Activated gamma-delta T cell (primary cell): ENCODE results near the gene NFE2L1.
"Not testable (repeated sequence)": the region's sequence is repeated elsewhere in the genome, so short reads cannot be mapped to it uniquely, and the experiment has no call there.

Experiments used
- DNase-seq: peaks from one replicate; lab custom pipeline; 2025; lab: John Stamatoyannopoulos, UW

Gene NFE2L1

DNA sequence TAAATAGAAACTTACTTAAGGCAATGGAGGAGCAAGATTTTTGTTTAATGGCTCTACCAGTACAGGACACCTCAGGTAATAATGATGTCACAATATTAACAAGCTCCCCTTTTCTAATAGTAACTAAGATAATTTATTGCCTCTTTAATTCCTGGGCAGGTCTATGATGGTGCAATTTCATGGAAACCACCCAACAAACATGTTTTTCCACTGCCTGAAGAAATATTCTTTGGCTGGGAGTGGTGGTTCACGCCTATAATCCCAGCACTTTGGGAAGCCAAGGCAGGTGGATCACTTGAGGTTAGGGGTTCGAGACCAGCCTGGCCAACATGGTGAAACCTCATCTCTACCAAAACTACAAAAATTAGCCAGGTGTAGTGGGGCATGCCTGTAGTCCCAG, 19.6 kb downstream of the NFE2L1 start:
- DNase-seq, result not testable (repeated sequence)

DNA sequence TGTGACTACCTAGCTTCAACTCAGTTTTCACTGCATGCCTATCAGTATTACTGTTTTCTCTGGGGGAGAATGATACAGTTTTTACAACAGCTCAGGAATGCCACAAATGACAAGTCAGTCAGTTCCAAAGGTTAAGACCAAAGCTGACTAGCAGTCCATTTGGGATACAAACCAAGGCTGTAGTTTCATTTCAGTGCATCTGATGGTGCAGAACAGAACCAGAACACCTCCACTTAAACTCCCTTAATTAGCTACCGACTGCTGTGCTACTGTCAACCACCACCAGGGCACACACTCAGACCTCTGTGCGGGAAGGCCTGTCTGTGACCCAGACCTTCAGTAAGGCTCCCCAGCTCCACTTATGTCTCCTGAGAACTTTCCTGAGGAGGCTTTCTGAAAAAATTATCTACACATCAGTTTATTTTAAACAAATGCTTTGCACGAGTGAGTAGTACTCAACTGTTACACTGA, 20.4 kb downstream of the NFE2L1 start:
- DNase-seq, result no peak

DNA sequence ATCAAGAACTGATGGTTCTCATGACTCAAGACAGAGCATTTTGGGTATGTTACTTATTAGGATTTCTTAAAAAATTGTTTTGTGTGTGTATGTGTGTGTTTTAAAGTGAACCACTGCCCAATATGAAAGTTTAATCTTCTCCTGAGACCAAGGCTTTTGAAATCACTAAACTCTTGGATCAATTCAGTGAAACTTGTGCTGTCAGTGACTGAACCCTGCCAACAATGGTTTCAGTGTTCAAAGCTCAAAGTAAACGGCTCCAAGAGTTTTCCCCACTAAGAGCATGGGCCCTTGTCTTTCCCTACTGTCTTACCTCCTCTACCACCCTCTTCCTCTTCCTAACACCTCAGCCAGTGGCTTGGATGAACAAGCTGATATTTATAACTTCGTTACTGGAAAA, 22.0 kb downstream of the NFE2L1 start:
- no peak for DNase-seq

DNA sequence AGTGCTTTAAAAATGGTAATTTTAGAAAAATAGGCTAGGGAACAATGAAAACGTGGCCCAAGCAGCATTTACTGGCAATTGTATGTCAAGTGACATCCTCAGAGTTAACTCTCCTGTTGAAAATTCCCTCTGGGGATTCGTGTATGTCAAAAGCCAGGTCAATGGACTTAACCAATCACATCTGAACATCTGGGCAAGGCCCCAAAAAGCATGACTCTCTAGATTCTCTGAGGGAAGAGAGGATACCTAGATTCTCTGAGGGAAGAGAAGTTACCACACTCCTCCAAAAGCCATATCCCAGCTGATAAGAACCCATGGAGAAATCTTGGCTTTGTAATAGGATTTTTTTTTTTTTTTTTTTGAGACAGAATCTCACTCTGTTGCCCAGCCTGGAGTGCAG, 23.5 kb downstream of the NFE2L1 start:
- DNase-seq, result no peak

DNA sequence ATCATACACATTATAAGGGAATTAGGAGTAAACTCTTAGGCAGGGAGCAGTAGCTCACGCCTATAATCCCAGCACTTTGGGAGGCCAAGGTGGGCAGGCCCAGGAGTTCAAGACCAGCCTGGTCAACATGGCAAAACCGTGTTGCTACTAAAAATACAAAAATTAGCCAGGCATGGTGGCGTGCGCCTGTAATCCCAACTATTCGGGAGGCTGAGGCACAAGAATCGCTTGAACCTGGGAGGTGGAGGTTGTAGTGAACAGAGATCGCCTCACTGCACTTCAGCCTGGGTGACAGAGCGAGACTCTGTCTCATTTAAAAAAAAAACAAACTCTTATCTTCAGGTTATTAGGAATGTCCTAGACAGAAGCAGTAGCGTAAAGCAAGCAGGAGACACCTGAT, 24.7 kb downstream of the NFE2L1 start:
- not testable (repeated sequence) for DNase-seq

DNA sequence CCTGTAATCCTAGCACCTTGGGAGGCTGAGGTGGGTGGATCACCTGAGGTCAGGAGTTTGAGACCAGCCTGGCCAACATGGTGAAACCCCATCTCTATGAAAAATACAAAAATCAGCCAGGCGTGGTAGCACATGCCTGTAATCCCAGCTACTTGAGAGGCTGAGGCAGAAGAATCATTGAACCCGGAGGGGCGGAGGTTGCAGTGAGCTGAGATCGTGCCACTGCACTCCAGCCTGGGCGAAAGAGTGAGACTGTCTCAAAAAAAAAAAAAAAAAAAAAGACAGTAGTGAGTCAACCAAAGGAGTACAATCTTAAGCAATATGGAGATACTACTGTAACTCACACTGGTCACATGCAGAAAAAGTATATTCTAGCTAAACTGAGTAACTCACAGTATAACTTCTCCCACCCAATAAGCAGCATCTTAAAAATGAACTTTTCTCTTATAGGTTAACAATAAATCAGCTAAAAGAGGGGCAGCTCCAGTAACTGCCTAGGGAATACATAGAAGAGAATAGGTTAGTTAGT, 25.5 kb downstream of the NFE2L1 start:
- not testable (repeated sequence) for DNase-seq

DNA sequence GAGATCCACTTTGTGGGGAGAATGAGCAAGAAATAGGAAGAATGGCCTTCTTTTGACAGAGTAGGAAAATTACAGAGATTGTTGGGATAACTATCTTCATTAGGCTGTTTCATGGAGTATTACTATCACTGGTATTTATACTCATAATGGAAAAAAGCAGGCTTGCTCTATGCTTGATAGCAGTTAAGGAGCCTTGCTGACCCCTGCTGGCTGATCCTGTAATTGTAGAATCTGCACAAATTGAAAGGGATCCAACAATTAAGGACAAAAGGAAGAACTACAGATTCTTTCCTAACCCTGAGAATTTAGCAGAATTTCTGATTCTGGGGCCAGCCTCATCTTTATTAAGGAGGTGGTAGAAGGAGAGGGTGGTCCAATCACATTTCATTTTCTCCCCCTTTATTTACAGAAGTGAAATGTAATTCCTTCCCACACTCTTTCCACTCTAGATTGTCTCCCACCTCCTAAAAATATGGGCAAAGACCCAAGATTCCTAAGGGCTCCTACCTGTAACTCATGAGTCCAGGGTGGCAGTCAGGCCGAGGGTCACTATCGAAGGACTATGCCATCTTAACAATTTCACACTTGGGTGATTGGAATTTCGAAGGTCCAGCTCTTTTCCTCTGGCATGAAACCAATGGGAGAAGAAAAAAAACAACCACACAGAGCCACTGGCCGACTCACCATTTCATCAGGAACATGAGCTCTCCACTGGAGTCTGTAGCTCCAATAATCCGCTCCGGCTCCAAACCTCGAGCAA, 26.3 kb downstream of the NFE2L1 start:
- DNase-seq, result no peak

DNA sequence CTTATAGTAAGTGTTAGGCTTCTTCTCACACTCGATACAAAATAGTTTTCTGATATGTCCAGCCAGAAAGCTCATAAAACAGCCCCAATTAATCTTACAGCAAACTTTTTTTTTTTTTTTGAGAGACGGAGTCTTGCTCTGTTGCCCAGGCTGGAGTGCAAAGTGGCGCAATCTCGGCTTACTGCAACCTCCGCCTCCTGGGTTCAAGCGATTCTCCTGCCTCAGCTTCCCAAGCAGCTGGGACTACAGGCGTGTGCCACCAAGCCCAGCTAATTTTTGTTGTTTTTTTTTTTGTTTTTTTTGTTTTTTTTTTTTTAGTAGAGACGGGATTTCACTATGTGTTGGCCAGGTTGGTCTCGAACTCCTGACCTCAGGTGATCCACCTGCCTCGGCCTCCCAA, 29.0 kb downstream of the NFE2L1 start:
- not testable (repeated sequence) for DNase-seq

DNA sequence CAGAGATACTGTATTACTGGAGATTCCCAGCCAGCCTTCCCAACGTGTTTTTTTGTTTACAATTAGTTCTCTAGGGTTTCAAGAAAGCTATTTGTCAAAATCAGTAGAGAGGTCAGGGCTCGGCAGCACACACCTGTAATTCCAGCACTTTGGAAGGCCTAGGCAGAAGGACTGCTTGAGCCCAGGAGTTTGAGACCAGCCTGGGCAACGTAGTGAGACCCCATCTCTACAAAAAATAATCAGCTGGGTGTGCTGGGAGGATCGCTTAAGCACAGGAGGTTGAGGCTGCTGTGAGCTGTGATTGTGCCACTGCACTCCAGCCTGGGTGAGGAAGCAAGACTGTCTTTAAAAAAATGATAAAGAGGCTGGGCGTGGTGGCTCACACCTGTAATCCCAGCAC, 33.7 kb downstream of the NFE2L1 start:
- DNase-seq, result no peak

DNA sequence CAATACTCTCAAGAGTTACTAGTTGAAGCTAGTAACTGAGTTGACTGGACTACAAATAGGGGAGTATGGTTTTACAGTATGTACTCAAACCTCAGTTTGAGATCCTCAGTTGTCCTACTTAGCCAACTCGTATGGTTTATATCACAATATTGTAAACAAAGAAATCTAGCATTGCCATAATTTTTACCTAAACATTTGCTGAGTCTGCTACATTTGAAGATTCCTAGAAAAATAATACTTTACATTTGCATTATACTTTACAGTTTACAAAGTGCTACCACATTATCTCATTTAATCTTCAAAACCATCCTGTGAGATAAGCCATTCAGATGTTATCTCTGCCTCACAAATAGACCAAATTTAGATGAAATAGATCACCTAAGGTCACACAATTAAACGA, 36.8 kb downstream of the NFE2L1 start:
- no peak for DNase-seq

DNA sequence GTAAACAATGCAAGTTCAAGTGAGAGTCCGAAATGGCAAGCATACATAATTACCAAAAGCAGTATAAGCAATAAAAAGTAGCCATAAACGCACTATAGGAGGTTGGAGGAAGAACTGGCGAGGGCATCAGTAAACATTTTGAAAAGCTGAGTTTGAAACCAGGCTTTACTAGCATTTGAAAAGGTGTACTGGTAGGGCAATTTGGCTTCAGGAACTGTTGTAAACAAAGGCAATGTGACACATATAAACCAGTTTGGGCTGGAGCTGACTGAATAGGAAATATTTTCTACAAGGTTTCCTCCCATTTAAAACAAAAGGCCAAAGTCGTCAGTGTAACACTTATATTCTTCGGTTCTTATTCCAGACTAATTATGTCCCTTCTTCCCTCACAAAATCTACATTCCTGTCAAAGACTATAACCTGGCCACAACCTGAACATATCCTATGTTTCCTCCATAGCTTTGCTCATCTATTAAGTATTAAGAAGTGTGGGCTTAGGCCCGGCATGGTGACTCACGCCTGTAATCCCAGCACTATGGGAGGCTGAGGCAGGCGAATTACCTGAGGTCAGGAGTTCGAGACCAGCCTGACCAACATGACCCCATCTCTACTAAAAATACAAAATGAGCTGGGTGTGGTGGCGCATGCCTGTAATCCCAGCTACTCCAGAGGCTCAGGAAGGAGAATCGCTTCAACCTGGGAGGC, 45.3 kb downstream of the NFE2L1 start:
- DNase-seq, result no peak

DNA sequence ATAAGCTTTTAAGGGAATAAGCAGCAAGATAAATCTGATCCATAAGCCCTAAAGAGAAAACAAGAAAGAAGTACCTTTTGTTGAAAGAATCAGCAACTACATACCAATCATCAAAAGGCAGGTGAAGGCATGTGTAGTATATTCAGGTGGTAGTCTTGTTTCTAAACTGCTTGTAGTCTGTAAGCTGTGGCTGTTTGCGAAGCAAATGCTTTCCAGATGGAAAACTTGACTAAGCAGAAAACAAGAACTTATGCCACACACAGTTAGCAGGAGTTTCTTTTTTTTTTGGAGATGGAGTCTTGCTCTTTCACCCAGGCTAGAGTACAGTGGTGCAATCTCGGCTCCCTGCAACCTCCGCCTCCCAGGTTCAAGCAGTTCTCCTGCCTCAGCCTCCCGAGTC, 47.5 kb downstream of the NFE2L1 start:
- DNase-seq, result no peak

DNA sequence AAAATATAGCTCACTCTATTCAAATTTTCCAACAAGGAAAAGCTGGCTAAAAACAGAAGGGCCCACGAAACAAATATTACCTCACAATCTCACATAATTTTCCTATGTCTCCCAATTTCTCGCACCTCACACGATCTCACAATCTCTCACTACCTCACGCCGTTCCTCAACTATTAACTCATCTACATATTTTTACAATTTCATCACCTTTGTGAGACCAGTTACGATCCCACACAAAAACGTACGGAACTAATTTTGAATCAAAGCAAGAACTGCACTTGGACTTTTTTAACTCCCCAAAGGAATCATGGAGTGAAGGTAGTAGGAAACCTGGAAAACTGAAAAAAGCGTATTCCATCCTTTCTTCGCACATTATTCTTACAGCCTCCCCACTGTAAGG, 52.0 kb downstream of the NFE2L1 start:
- no peak for DNase-seq

DNA sequence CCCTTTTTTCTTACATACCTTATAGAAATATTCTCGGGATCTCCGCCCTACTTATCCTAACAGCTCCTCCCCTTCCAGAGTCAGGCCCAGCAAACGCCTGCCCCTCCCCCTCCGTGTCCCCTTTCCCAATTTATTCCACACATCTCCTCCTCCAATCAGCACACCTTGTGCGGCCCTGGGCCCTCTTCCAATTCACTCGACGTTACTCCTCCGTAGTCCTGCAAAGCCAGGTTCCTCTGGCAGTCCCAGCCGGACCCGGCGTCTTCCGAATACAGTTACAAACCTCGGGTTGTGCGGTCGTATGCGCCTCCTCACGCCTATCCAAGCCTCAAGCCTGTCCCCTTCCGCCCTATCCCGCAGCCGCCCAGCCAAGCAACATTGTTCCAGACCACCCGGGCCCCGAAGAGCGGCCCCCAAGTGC, 52.4 kb downstream of the NFE2L1 start:
- DNase-seq, result no peak

DNA sequence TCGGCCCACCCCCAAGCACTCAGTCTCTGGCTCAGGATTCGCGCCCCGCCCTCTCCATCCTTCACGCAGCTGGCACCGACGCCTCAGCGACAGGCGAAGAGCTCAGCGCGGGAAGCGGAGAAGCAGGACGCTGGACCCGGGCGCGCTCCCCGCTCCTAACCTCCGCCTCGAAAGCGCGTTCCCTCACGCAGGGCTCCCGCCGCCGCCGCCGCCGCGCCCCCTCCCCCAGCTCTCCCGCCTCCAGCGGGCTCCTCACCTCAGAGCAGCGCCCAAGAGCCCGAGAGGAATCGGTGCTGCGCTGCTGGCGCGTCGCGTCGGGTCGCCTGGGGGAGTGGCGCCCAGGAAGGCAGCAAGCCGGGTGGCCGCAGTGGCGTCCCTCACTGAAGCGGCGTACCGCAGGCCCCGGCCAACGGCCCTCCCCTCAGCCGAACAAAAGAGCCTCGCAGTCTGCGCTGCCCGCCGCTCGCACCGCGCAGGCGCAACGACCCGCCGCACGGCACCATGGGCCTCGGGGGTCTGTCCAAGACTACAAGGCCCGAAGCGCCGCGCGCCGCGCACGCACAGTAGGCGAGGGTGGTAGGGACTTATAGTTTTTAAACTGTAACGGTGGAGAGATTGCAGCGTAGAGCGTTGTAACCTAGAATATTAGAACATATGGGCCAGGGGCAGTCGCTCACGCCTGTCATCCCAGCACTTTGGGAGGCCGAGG, 53.0 kb downstream of the NFE2L1 start, which contains the start of gene CBX1:
Gene CBX1, minus strand, starts transcription at position 467 of the 709 bp plus-strand sequence. CDS start 24,474 bp downstream, outside the sequence.
- DNase-seq, result peak; percentile 96

DNA sequence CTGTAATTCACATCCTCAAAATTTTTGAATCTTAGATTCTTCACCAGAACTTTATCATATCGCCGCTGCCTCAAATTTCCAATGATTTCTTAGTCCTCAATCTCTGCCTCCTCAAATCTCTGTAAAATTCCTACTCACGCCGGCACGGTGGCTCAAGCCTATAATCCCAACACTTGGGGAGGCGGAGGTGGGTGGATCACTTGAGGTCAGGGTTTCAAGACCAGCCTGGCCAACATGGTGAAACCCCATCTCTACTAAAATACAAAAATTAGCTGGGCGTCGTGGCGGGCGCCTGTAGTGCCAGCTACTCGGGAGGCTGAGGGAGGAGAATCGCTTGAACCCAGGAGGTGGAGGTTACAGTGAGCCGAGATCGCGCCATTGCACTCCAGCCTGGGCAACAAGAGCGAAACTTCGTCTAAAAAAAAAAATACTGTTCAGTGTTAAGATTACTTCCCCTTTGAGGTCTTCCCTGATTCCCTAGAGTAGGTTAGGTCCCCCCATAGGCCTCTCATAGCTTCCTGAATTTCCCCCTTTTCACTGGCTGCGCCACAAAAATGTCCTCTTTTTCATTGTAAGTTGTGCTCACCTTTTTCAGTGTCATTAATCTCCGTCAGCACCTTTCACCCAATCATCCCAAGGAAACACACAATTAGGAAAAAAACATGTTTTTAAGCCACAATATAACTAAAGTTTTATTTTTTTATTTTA, 54.0 kb downstream of the NFE2L1 start:
- DNase-seq, result no peak

DNA sequence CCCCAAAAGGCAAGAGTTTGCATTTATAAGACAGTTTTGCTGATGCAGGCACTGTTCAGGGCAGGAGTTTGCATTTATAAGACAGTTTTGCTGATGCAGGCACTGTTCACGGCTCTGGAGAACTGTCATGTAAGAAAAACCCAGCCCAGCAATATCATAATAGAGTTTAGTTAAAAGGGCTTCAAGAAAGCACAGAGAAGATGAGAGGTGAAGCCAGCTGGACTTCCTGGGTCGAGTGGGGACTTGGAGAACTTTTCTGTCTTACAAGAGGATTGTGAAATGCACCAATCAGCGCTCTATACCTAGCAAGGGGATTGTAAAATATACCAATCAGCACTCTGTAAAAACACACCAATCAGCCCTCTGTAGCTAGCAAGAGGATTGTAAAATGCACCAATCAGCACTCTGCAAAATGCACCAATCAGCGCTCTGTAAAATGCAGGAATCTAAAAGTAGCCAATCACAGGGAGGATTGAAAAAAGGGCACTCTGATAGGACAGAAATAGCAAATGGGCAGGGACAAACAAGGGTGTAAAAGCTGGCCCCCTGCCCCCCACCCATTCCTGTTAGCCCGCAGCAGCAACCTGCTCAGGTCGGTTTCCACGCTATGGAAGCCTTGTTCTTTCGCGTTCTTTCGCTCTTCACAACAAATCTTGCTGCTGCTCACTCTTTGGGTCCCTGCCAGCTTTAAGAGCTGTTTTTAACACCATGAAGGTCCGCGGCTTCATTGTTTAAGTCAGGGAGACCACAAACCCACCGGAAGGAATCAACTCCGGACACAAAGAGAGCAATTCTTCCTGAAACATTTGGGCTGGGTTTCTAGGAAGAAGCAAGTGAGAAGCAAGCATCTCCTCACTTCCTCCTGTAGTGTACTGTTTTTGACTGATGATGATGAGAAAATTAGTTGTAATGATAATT, 54.9 kb downstream of the NFE2L1 start:
- DNase-seq, result no peak

DNA sequence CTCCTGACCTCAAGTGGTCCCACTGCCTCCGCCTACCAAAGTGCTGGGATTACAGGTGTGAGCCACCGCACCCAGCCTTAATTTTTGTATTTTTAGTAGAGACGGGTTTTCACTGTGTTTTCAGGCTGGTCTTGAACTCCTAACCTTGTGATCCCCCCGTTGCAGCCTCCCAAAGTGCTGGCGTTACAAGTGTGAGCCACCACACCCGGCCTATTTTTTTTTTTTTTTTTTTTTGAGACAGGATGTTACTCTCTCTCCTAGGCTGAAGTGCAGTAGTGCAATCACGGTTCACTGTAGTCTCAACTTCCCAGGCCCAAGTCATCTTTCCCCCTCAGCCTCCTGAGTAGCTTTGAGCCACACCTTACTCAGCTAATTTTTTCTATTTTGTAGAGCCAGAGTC, 56.3 kb downstream of the NFE2L1 start:
- DNase-seq, result no peak

DNA sequence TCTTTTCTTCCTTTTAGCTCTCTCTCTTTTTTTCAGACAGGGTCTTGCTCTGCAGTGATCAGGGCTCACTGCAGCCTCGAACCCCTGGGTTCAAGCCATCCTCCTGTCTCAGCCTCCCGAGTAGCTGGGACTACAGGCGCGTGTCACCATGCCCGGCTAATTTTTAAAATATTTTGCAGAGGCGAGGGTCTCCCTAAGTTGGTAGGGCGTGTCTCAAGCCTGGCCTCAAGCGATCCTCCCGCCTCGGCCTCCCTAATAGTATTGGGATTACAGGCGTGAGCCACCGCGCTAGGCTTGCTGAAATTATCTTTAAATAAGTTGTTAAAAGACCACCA, 58.6 kb downstream of the NFE2L1 start:
- no peak for DNase-seq

DNA sequence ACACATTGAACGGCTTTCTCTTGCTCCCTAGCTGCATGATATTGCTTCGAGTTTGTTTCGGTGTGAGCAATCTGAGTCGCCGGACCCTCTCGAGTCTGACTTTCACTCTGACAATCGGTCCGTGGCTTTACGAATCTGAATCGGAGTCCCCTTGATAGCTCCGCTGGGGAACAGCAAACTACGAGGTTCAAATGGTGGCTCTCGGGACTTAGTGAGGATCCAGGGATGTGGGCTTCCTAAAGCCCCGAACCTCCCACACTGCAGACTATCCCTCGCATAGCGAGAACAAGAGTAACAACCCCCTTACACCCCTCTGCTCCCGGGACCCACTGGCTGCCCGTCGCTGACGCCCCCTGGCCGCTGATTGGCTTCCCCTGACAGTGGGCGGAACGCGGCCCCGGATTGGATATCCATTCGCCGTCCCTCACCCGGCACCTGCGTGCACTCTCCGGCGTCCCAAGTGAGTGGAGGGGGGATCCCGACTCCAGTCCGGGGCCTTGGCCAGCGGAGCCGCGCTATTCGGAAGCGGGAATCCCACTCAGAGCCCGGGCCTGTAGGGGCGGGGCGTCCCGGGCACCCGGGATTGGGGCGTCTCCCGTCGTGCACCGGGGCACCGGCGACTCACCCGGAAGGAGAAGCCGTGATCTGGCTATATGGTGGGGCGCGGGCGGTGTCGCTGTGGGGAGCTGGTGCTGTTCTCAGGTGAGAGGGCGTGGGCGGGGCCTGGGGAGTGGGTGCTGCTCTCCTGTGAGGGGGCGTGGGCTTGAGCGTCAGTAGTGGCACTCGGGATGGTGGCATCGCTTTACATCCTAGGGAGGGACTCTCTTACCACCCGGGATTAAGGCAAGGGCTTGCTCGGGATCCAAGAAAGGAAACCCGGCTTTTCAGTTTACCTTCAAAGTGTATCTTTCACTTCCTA, 59.2 kb downstream of the NFE2L1 start, which contains the start of gene SNX11:
Gene SNX11, plus strand, starts transcription at position 630 of the 919 bp plus-strand sequence. CDS start 4,278 bp downstream, outside the sequence.
- peak; percentile 88 for DNase-seq
